HepG2 (cell line): Measurements from ENCODE around the gene USP30. TPM values are rescaled to one million over a fixed set of nuclear protein-coding genes. Genes with fewer than 3 reads are reported as not detected.

Experiments used
- ATAD3A ChIP-seq: sonication (generic); formaldehyde crosslinking; IDR thresholded peaks from 2 replicates; pipeline ENCODE4 v1.4.0; 2020; ENCODE audit warnings: missing genetic modification reagents
- GABPA ChIP-seq, 2 experiments: IDR thresholded peaks; 2 replicates each; pipeline ENCODE4 v1.6.1; 2011 to 2016; ENCODE audit warnings: low read depth in 2 of 2, low read length in 1 of 2, missing biosample characterization in 1 of 2, missing genetic modification characterization in 1 of 2
- GABPB1 ChIP-seq: IDR thresholded peaks from 2 replicates; pipeline ENCODE4 v1.6.1; 2016; ENCODE audit warnings: mild to moderate bottlenecking, missing genetic modification reagents, moderate library complexity, missing compliant biosample characterization
- GZF1 ChIP-seq: sonication (generic); formaldehyde crosslinking; IDR thresholded peaks from 2 replicates; pipeline ENCODE4 v1.5.1; 2020; ENCODE audit warnings: mild to moderate bottlenecking, missing genetic modification reagents
- KDM1A ChIP-seq: IDR thresholded peaks from 2 replicates; pipeline ENCODE4 v1.6.1; 2016; ENCODE audit warnings: missing compliant biosample characterization
- NKX3-1 ChIP-seq: sonication (generic); formaldehyde crosslinking; IDR thresholded peaks from 2 replicates; pipeline ENCODE4 v1.5.0; 2020; ENCODE audit warnings: missing genetic modification reagents
- PCBP2 ChIP-seq: fragments of 200-400 bp; formaldehyde crosslinking; optimal IDR thresholded peaks from 2 replicates; pipeline ENCODE3; 2018; ENCODE audit warnings: low read length, low read depth; ENCODE audit not compliant: poor library complexity, severe bottlenecking
- POGZ ChIP-seq: sonication (generic); formaldehyde crosslinking; IDR thresholded peaks from 2 replicates; pipeline ENCODE4 v1.4.0; 2020; ENCODE audit warnings: mild to moderate bottlenecking, missing genetic modification reagents
- SRSF1 ChIP-seq: fragments of 200-400 bp; formaldehyde crosslinking; optimal IDR thresholded peaks from 2 replicates; pipeline ENCODE3; 2017; ENCODE audit warnings: mild to moderate bottlenecking, low read depth, low read length, moderate library complexity
- ZMYM4 ChIP-seq: sonication (generic); formaldehyde crosslinking; IDR thresholded peaks from 2 replicates; pipeline ENCODE4 v1.8.1; 2023; ENCODE audit warnings: mild to moderate bottlenecking, missing genetic modification reagents
- ZNF101 ChIP-seq: sonication (generic); formaldehyde crosslinking; IDR thresholded peaks from 2 replicates; pipeline ENCODE4 v1.4.0; 2020; ENCODE audit warnings: mild to moderate bottlenecking, low read depth, missing genetic modification reagents, borderline replicate concordance
- ZNF18 ChIP-seq: sonication (generic); formaldehyde crosslinking; IDR thresholded peaks from 2 replicates; pipeline ENCODE4 v1.8.0; 2022; ENCODE audit warnings: mild to moderate bottlenecking, missing genetic modification reagents; ENCODE audit not compliant: insufficient replicate concordance
- ZNF225 ChIP-seq: sonication (generic); formaldehyde crosslinking; IDR thresholded peaks from 2 replicates; pipeline ENCODE4 v1.4.0; 2020; ENCODE audit warnings: mild to moderate bottlenecking, missing genetic modification reagents
- ZNF543 ChIP-seq: sonication (generic); formaldehyde crosslinking; IDR thresholded peaks from 2 replicates; pipeline ENCODE4 v1.4.0; 2020; ENCODE audit warnings: mild to moderate bottlenecking, missing genetic modification reagents
- ZNF567 ChIP-seq: sonication (generic); formaldehyde crosslinking; IDR thresholded peaks from 2 replicates; pipeline ENCODE4 v1.8.1; 2023; ENCODE audit warnings: mild to moderate bottlenecking, missing genetic modification reagents, borderline replicate concordance
- ZNF674 ChIP-seq: sonication (generic); formaldehyde crosslinking; IDR thresholded peaks from 2 replicates; pipeline ENCODE4 v1.5.0; 2020; ENCODE audit warnings: low read depth, mild to moderate bottlenecking, missing genetic modification reagents
- ZSCAN29 ChIP-seq: sonication (generic); formaldehyde crosslinking; conservative IDR thresholded peaks from 2 replicates; pipeline ENCODE4 v1.4.0; 2020; ENCODE audit warnings: mild to moderate bottlenecking, missing genetic modification reagents
- ZSCAN31 ChIP-seq: sonication (generic); formaldehyde crosslinking; IDR thresholded peaks from 2 replicates; pipeline ENCODE4 v1.5.0; 2020; ENCODE audit warnings: low read depth, mild to moderate bottlenecking, missing genetic modification reagents
- polyA plus RNA-seq, 8 experiments: library from polyadenylated mRNA; depleted of rRNA in 3 of 8; stranded (reverse) in 7 of 8; unstranded in 1 of 8; fragments of >200 nt; fragmentation: Illumina TruSeq in 4 of 8; extraction: Trizol in 4 of 8; gene quantifications; 2 replicates each; pipeline versions ENCODE4 v1.2.1 to v1.2.3, GENCODE V29; 2011 to 2016; ENCODE audit warnings: low read depth in 4 of 8, missing spikeins in 1 of 8, mixed read lengths in 1 of 8; ENCODE audit not compliant: insufficient read depth in 1 of 8
- total RNA-seq, 5 experiments: library from RNA; depleted of rRNA; stranded (reverse); fragments of >200 nt; fragmentation: Illumina TruSeq; extraction: Trizol; gene quantifications; 2 replicates each; pipeline ENCODE4 v1.2.3, GENCODE V29; 2016; ENCODE audit warnings: low read depth in 1 of 5
- TF ChIP-seq, protein P1 (sequence below): sonication (generic); formaldehyde crosslinking; IDR thresholded peaks from 2 replicates; pipeline ENCODE4 v1.4.0; 2020; ENCODE audit warnings: missing genetic modification reagents
- TF ChIP-seq, protein P2 (sequence below), 2 experiments: sonication (generic) in 1 of 2; formaldehyde crosslinking in 1 of 2; IDR thresholded peaks; 2 replicates each; pipeline versions ENCODE4 v1.4.0 to v1.6.1; 2016 to 2020; ENCODE audit warnings: borderline replicate concordance in 1 of 2, low read depth in 1 of 2, mild to moderate bottlenecking in 1 of 2, missing genetic modification reagents in 1 of 2

USP30 gene
- total and polyA plus RNA-seq, 2 of the 13 experiments (the other 11 are each of a cell fraction or from before 2014, with no cell fraction given): 11.2 to 20.8 TPM

- TF ChIP-seq GABPA (IDR thresholded peaks at IDR 0.05; ENCODE audit: low read depth, low read length) (no peak), GABPA (CRISPR knock-in tag; IDR thresholded peaks at IDR 0.05; ENCODE audit: low read depth) (peak; percentile 63), ZMYM4 (peak; percentile 78), SRSF1 (no peak), ZSCAN31 (CRISPR knock-in tag) (peak; percentile 47; the same call in 1 of the 2 replicates), ZNF567 (no peak), ZNF674 (CRISPR knock-in tag) (no peak), ZNF543 (CRISPR knock-in tag) (0 out of 2 replicates have a peak, but pooled peaks have one; percentile 19), PCBP2 (no peak), GZF1 (0 out of 2 replicates have a peak, but pooled peaks have one; percentile 65), ZNF101 (peak; percentile 50; the same call in 1 of the 2 replicates), POGZ (CRISPR knock-in tag) (peak; percentile 54; the same call in 1 of the 2 replicates), ZNF18 (CRISPR knock-in tag) (peak; percentile 29), KDM1A (CRISPR knock-in tag) (no peak), NKX3-1 (no peak), ZSCAN29 (CRISPR knock-in tag) (no peak; the same call in 1 of the 2 replicates), GABPB1 (CRISPR knock-in tag) (peak; percentile 69), ZNF225 (no peak), ATAD3A (no peak)
- TF ChIP-seq, protein P1, sequence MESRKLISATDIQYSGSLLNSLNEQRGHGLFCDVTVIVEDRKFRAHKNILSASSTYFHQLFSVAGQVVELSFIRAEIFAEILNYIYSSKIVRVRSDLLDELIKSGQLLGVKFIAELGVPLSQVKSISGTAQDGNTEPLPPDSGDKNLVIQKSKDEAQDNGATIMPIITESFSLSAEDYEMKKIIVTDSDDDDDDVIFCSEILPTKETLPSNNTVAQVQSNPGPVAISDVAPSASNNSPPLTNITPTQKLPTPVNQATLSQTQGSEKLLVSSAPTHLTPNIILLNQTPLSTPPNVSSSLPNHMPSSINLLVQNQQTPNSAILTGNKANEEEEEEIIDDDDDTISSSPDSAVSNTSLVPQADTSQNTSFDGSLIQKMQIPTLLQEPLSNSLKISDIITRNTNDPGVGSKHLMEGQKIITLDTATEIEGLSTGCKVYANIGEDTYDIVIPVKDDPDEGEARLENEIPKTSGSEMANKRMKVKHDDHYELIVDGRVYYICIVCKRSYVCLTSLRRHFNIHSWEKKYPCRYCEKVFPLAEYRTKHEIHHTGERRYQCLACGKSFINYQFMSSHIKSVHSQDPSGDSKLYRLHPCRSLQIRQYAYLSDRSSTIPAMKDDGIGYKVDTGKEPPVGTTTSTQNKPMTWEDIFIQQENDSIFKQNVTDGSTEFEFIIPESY (CRISPR knock-in tag): peak; percentile 45; the same call in 1 of the 2 replicates
- TF ChIP-seq, protein P2, sequence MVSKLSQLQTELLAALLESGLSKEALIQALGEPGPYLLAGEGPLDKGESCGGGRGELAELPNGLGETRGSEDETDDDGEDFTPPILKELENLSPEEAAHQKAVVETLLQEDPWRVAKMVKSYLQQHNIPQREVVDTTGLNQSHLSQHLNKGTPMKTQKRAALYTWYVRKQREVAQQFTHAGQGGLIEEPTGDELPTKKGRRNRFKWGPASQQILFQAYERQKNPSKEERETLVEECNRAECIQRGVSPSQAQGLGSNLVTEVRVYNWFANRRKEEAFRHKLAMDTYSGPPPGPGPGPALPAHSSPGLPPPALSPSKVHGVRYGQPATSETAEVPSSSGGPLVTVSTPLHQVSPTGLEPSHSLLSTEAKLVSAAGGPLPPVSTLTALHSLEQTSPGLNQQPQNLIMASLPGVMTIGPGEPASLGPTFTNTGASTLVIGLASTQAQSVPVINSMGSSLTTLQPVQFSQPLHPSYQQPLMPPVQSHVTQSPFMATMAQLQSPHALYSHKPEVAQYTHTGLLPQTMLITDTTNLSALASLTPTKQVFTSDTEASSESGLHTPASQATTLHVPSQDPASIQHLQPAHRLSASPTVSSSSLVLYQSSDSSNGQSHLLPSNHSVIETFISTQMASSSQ (IDR thresholded peaks at IDR 0.05; ENCODE audit: low read depth): 0 out of 2 replicates have a peak, but pooled peaks have one; percentile 30
- TF ChIP-seq, protein P2 (CRISPR knock-in tag; IDR thresholded peaks at IDR 0.05; ENCODE audit: borderline replicate concordance): peak; percentile 54; the same call in 1 of the 2 replicates
Measured at GRCh38 chr12:109115758-109116610, 63.6 kb downstream of the USP30 start, which contains the start of gene ACACB (continued).
